Measurements from ENCODE around the gene FBXL13.
"Not testable (repeated sequence)": the region's sequence is repeated elsewhere in the genome, so short reads cannot be mapped to it uniquely, and the experiment has no call there.

The FBXL13 gene

DNA sequence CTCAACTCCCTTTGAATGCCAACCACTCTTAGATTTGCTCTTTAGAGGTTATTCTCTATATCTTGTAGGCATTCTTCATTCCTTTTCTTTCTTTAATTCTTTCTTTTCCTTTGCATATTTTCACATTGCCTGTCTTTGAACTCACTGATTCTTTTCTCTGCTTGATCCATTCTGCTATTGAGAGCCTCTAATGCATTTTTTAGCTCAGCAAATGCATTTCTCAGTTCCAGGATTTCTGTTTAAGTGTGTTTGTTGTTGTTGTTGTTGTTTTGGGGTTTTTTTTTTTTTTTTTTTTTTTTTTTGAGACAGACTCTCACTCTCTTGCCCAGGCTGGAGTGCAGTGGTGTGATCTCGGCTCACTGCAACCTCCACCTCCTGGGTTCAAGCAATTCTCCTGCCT lies 71.6 kb downstream of the FBXL13 start:
- H3K4me2 ChIP-seq (ENCODE audit: low read length): no peak overlapping the region
- H3K4me1 ChIP-seq (ENCODE audit: insufficient read depth, low read length, severe bottlenecking): no peaks in the 10 kb centered on the region
- H3K79me2 ChIP-seq (ENCODE audit: insufficient read depth, low read length): no peaks in the 10 kb centered on the region
- no peaks in the 10 kb centered on the region for H3K36me3 ChIP-seq (ENCODE audit: insufficient read depth, low read length)
- H3F3A ChIP-seq (ENCODE audit: insufficient read depth, low read length): no peaks in the 10 kb centered on the region
- H4K20me1 ChIP-seq (ENCODE audit: insufficient read depth, low read length): no peaks in the 10 kb centered on the region
- no peaks in the 10 kb centered on the region for H3K9me2 ChIP-seq (ENCODE audit: low read depth, low read length)
- H3K9ac ChIP-seq (ENCODE audit: low read length): no peak overlapping the region
- H3K27ac ChIP-seq (ENCODE audit: low read depth, low read length, poor library complexity, severe bottlenecking): no peak overlapping the region
- TF ChIP-seq EZH2 (IDR thresholded peaks at IDR 0.05; ENCODE audit: borderline replicate concordance, low read length) (no peak), CTCF (IDR thresholded peaks at IDR 0.05; ENCODE audit: low read length) (no peak)
- H3K9me3 ChIP-seq (ENCODE audit: low read length): peaks cover 4% of the 10 kb centered on the region; the same call in 1 of the 2 replicates
- no peak overlapping the region for H2AFZ ChIP-seq (ENCODE audit: low read length)
- H3K4me3 ChIP-seq (ENCODE audit: low read depth, low read length, poor library complexity, severe bottlenecking): no peak overlapping the region
- H3K27me3 ChIP-seq (ENCODE audit: insufficient read depth, low read length): no peaks in the 10 kb centered on the region

GRCh38 chr7:103001210-103001609 lies 73.4 kb downstream of the FBXL13 start:
- Histone ChIP-seq H3K9ac (ENCODE audit: low read length) (no peak overlapping the region), H3K4me1 (ENCODE audit: insufficient read depth, low read length, severe bottlenecking) (no peaks in the 10 kb centered on the region), H3K79me2 (ENCODE audit: insufficient read depth, low read length) (no peaks in the 10 kb centered on the region), H3K4me3 (ENCODE audit: low read depth, low read length, poor library complexity, severe bottlenecking) (no peak overlapping the region), H3K4me2 (ENCODE audit: low read length) (no peak overlapping the region), H3K27me3 (ENCODE audit: insufficient read depth, low read length) (no peaks in the 10 kb centered on the region), H3K9me2 (ENCODE audit: low read depth, low read length) (no peaks in the 10 kb centered on the region), H3K27ac (ENCODE audit: low read depth, low read length, poor library complexity, severe bottlenecking) (no peak overlapping the region), H3K9me3 (ENCODE audit: low read length) (peaks cover 4% of the 10 kb centered on the region; the same call in 1 of the 2 replicates), H3F3A (ENCODE audit: insufficient read depth, low read length) (no peaks in the 10 kb centered on the region), H2AFZ (ENCODE audit: low read length) (no peak overlapping the region), H3K36me3 (ENCODE audit: insufficient read depth, low read length) (no peaks in the 10 kb centered on the region), H4K20me1 (ENCODE audit: insufficient read depth, low read length) (no peaks in the 10 kb centered on the region)
- TF ChIP-seq EZH2 (IDR thresholded peaks at IDR 0.05; ENCODE audit: borderline replicate concordance, low read length): no peak
- no peak for TF ChIP-seq CTCF (IDR thresholded peaks at IDR 0.05; ENCODE audit: low read length)

DNA sequence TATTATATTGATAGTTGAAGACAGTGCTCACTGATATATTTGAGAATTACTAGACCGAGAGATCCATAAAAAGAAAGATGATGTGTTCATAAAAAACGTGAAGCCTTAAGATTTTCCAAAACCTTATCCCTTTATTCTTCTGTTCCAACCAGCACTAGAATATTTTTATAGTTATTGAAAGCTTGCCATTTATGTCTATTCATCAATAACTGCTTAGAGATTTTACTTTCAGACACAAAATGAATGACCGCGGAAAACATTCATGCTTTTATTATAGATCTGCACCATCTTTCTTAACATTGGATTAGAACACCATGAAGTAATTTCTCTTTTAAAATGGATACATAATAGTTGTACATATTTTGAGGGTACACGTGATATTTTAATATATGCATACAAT lies 77.6 kb downstream of the FBXL13 start:
- TF ChIP-seq EZH2 (IDR thresholded peaks at IDR 0.05; ENCODE audit: borderline replicate concordance, low read length) (no peak), CTCF (IDR thresholded peaks at IDR 0.05; ENCODE audit: low read length) (no peak)

DNA sequence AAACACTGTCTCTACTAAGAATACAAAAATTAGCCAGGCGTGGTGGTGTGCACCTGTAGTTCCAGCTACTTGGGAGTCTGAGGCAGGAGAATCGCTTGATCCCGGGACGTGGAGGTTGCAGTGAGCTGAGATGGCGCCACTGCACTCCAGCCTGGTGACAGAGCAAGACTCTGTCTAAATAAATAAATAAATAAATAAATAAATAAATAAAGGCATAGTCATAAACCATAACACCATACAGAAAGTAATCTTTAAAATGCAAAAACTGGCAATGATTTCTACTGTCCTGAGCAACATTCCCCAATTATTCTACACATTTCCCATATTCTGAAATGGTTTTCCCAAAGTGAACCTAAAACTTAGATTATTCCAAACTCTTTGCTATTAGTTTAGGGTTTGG lies 79.0 kb downstream of the FBXL13 start:
- not testable (repeated sequence) for H3K9me3 ChIP-seq (ENCODE audit: low read length); H3K79me2 ChIP-seq (ENCODE audit: insufficient read depth, low read length); H3K27me3 ChIP-seq (ENCODE audit: insufficient read depth, low read length); H3K9me2 ChIP-seq (ENCODE audit: low read depth, low read length); H3F3A ChIP-seq (ENCODE audit: insufficient read depth, low read length); H4K20me1 ChIP-seq (ENCODE audit: insufficient read depth, low read length); H3K4me1 ChIP-seq (ENCODE audit: insufficient read depth, low read length, severe bottlenecking); H2AFZ ChIP-seq (ENCODE audit: low read length); H3K9ac ChIP-seq (ENCODE audit: low read length); H3K36me3 ChIP-seq (ENCODE audit: insufficient read depth, low read length); H3K27ac ChIP-seq (ENCODE audit: low read depth, low read length, poor library complexity, severe bottlenecking); H3K4me2 ChIP-seq (ENCODE audit: low read length); H3K4me3 ChIP-seq (ENCODE audit: low read depth, low read length, poor library complexity, severe bottlenecking)

More for the DNA sequence above, 77.6 kb downstream of the FBXL13 start:
- Histone ChIP-seq H3K9me3 (ENCODE audit: low read length) (peaks cover 8% of the 10 kb centered on the region; the same call in 1 of the 2 replicates), H3K27ac (ENCODE audit: low read depth, low read length, poor library complexity, severe bottlenecking) (no peak overlapping the region), H3K27me3 (ENCODE audit: insufficient read depth, low read length) (no peaks in the 10 kb centered on the region), H2AFZ (ENCODE audit: low read length) (no peak overlapping the region), H3K79me2 (ENCODE audit: insufficient read depth, low read length) (no peaks in the 10 kb centered on the region), H3K4me2 (ENCODE audit: low read length) (no peak overlapping the region), H3K9ac (ENCODE audit: low read length) (no peak overlapping the region), H3K4me3 (ENCODE audit: low read depth, low read length, poor library complexity, severe bottlenecking) (no peak overlapping the region), H4K20me1 (ENCODE audit: insufficient read depth, low read length) (no peaks in the 10 kb centered on the region), H3K36me3 (ENCODE audit: insufficient read depth, low read length) (no peaks in the 10 kb centered on the region), H3K9me2 (ENCODE audit: low read depth, low read length) (no peaks in the 10 kb centered on the region), H3K4me1 (ENCODE audit: insufficient read depth, low read length, severe bottlenecking) (no peaks in the 10 kb centered on the region), H3F3A (ENCODE audit: insufficient read depth, low read length) (no peaks in the 10 kb centered on the region)
